A673 (cell line): ENCODE measurements around the gene BAIAP3. TPM values are rescaled to one million over a fixed set of nuclear protein-coding genes. Genes with fewer than 3 reads are reported as not detected.

Source experiments
- BruUV-seq: library from RNA; stranded (reverse); fragments of 400-500 nt; replicated peaks from 2 replicates; lab custom pipeline; 2021; lab: Mats Ljungman, UMichigan
- CTCF ChIA-PET: fragments of 300-600 bp; sonication (Branson Sonifier 250); formaldehyde crosslinking; loops from one replicate; lab custom pipeline; 2022; ENCODE audit warnings: antibody characterized with exemption; lab: Charles Lee
- POLR2A ChIA-PET: fragments of 300-600 bp; sonication (Branson Sonifier 250); formaldehyde crosslinking; loops from one replicate; lab custom pipeline; 2022; ENCODE audit warnings: antibody characterized with exemption; ENCODE audit not compliant: low non-redundant PET; lab: Charles Lee
- DNase-seq: peaks from one replicate; pipeline ENCODE4 v3.0.0-alpha.2; 2015; ENCODE audit warnings: low spot score
- H3K27ac ChIP-seq: fragments of 200-600 bp; sonication (generic); 2 replicates; pipeline ENCODE4 v1.5.1; 2016; ENCODE audit warnings: mixed run types, low read depth, mild to moderate bottlenecking, mixed read lengths, antibody characterized with exemption, low read length; ENCODE audit not compliant: poor library complexity, severe bottlenecking
- H3K27me3 ChIP-seq: fragments of 200-600 bp; sonication (generic); replicated peaks from 2 replicates; pipeline ENCODE4 v1.6.1; 2017; ENCODE audit warnings: mixed run types, low read depth, mild to moderate bottlenecking, mixed read lengths, antibody characterized with exemption, low read length; ENCODE audit not compliant: insufficient read depth, poor library complexity
- H3K36me3 ChIP-seq: fragments of 200-600 bp; sonication (generic); 2 replicates; pipeline ENCODE4 v1.6.1; 2016; ENCODE audit warnings: mixed run types, mild to moderate bottlenecking, mixed read lengths, antibody characterized with exemption, low read length; ENCODE audit not compliant: insufficient read depth, poor library complexity, severe bottlenecking
- H3K4me1 ChIP-seq: fragments of 200-600 bp; sonication (generic); 2 replicates; pipeline ENCODE4 v1.6.1; 2017; ENCODE audit warnings: mixed run types, mild to moderate bottlenecking, mixed read lengths, antibody characterized with exemption, low read length; ENCODE audit not compliant: insufficient read depth, poor library complexity, severe bottlenecking
- H3K4me3 ChIP-seq: fragments of 200-600 bp; sonication (generic); 2 replicates; pipeline ENCODE4 v1.5.1; 2016; ENCODE audit warnings: low read depth, mixed run types, mild to moderate bottlenecking, mixed read lengths, low read length; ENCODE audit not compliant: poor library complexity, severe bottlenecking
- H3K9me3 ChIP-seq: fragments of 200-600 bp; sonication (generic); 2 replicates; pipeline ENCODE4 v1.6.1; 2016; ENCODE audit warnings: mixed run types, low read depth, mild to moderate bottlenecking, mixed read lengths, antibody characterized with exemption, low read length; ENCODE audit not compliant: poor library complexity, severe bottlenecking
- EZH2 ChIP-seq: fragments of 200-600 bp; sonication (generic); IDR thresholded peaks from 2 replicates; pipeline ENCODE4 v1.6.1; 2017; ENCODE audit warnings: borderline replicate concordance, low read depth, mild to moderate bottlenecking, mixed read lengths, antibody characterized with exemption, low read length; ENCODE audit not compliant: poor library complexity, severe bottlenecking
- intact Hi-C: fragments of 100-400 bp; cut with micrococcal nuclease; formaldehyde crosslinking; loops from one replicate; pipeline ENCODE4 v1.10.0; 2022; ENCODE audit not compliant: unreplicated experiment
- total RNA-seq: library from RNA; stranded (reverse); gene quantifications from 2 replicates; pipeline ENCODE4 v1.2.3, GENCODE V29; 2021
- TF ChIP-seq, protein P1 (sequence below): fragments of 300-800, 200-600 bp; sonication (generic); conservative IDR thresholded peaks from 2 replicates; pipeline ENCODE4 v1.5.1; 2017; ENCODE audit warnings: low read depth, mild to moderate bottlenecking, antibody characterized with exemption, low read length, moderate library complexity, mixed read lengths

Gene BAIAP3
- total RNA-seq, 1 experiment from 2014 or later: 2.0 TPM

DNA sequence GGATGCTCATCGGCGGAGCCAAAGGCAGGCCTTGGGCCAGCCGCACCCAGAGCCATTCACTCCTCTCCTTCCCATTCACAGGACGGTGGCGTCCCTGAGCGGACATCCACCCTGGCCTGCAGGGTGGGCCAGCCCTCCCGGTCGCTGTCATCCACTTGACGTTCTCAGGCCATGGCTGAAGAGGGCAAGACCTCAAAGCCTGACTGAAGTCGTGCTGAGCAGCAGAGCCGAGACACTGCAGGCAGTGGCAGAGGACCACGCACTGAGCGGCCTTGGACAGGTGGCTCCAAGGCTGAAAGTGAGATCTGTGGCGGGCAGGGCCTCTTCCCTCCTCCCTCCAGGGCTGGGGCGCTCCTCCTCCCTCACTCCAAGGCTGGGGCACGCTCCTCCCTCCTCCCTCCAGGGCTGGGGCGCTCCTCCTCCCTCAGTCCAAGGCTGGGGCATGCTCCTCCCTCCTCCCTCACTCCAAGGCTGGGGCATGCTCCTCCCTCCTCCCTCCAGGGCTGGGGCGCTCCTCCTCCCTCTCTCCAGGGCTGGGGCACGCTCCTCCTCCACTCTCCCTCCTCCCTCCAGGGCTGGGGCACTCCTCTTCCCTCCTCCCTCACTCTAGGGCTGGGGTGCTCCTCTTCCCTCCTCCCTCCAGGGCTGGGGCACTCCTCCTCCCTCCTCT is 42.4 kb downstream of the BAIAP3 start:
- Histone ChIP-seq H3K4me3 (no peak overlapping the region), H3K4me1 (peaks cover 16% of the 10 kb centered on the region), H3K36me3 (peaks cover 10% of the 10 kb centered on the region), H3K9me3 (no peaks in the 10 kb centered on the region), H3K27me3 (no peaks in the 10 kb centered on the region), H3K27ac (no peak overlapping the region)
- ChIA-PET POLR2A (no interaction called here), CTCF (no interaction called here)
- no peak for TF ChIP-seq EZH2
- TF ChIP-seq, protein P1, sequence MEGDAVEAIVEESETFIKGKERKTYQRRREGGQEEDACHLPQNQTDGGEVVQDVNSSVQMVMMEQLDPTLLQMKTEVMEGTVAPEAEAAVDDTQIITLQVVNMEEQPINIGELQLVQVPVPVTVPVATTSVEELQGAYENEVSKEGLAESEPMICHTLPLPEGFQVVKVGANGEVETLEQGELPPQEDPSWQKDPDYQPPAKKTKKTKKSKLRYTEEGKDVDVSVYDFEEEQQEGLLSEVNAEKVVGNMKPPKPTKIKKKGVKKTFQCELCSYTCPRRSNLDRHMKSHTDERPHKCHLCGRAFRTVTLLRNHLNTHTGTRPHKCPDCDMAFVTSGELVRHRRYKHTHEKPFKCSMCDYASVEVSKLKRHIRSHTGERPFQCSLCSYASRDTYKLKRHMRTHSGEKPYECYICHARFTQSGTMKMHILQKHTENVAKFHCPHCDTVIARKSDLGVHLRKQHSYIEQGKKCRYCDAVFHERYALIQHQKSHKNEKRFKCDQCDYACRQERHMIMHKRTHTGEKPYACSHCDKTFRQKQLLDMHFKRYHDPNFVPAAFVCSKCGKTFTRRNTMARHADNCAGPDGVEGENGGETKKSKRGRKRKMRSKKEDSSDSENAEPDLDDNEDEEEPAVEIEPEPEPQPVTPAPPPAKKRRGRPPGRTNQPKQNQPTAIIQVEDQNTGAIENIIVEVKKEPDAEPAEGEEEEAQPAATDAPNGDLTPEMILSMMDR: no peak
- peak; percentile 32 for DNase-seq
- BruUV-seq: no TSS peak
- intact Hi-C loops: no loop called here

DNA sequence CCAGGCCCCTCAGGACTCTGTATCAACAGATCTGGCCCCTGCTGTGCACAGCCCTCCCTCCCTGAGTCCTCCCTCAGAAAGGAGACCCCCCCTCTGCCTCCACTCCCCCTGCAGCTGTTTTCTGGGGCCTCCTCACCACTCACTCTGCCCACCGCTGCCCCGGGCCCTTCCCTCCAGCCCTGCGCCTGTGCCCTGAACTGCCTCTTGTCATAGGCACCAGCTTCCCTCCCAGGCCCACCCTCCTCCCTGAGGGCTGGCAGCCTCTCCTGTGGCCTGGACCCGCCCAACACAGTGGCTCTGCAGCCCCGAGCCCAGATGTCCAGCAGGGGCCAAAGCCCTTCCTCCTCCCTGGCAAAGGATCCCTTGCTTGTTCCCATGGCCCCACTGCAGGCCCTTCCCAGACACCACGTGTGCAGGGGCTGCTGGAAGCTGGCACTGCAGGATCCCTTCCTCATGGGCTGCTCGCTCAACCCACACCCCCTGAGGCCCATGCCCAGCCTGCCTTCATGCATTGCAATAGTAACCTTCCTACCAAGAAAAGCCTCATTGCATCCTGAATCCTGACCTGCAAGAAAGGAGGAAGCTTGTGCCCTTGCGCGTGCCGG is 44.1 kb downstream of the BAIAP3 start:
- H3K4me3 ChIP-seq: peak overlapping the region; percentile 90
- peak overlapping the region; percentile 97 for H3K27ac ChIP-seq
- intact Hi-C loops: no loop called here
- no peak for DNase-seq
- no peaks in the 10 kb centered on the region for H3K27me3 ChIP-seq
- no TSS peak for BruUV-seq
- peaks cover 10% of the 10 kb centered on the region for H3K36me3 ChIP-seq
- CTCF ChIA-PET: no interaction called here
- TF ChIP-seq EZH2: no peak
- TF ChIP-seq, protein P1: no peak
- no peaks in the 10 kb centered on the region for H3K9me3 ChIP-seq
- POLR2A ChIA-PET: interaction anchor here (0.5 kb wide), 1 partner anchor 39 kb away, joined by 3 read pairs; no protein-coding TSS in a partner anchor
- H3K4me1 ChIP-seq: peaks cover 16% of the 10 kb centered on the region

DNA sequence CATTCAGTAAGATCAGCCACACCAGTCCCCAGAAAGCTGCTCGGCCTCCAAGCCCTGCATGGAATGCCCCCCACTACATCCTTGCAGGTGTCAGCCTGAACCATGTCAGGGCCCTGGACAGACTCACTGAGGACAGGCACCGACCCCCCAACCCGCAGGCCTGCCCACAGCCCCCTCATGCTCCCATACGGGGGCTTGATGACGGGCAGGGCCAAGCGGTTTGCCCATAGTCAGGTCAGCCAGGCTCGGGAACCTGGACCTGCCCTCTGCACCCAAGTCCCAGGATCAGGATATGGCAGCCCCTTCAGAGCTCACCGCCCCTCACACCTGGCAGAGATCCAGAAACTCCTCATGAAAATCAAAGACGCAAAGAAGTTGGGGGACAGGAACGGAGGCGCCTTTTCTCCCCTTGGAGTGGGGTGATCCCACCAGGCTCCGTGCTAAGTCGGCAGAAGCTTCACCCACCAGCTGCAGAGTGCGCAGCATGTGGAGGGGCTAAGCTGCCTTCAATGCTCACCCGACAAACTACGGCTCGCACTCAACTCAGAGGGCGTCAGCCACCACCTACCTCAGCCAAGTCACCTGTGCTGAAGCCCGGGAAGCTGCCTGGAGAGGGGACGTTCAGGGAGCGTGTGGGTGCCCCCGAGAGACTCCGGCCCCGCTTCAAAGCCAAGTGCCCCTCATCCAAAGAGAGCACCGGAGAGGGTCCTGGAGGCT is 44.8 kb downstream of the BAIAP3 start:
- BruUV-seq: TSS peak; percentile 71
- DNase-seq: peak; percentile 37
- ChIA-PET CTCF (no interaction called here), POLR2A (interaction anchor here (0.5 kb wide), 1 partner anchor 38 kb away, joined by 3 read pairs; no protein-coding TSS in a partner anchor)
- no peaks in the 10 kb centered on the region for H3K9me3 ChIP-seq
- TF ChIP-seq EZH2: no peak
- TF ChIP-seq, protein P1: no peak
- H3K4me3 ChIP-seq: peak overlapping the region; percentile 90
- intact Hi-C loops: no loop called here
- H3K27ac ChIP-seq: peak overlapping the region; percentile 97
- peaks cover 16% of the 10 kb centered on the region for H3K4me1 ChIP-seq
- H3K36me3 ChIP-seq: peaks cover 10% of the 10 kb centered on the region
- no peaks in the 10 kb centered on the region for H3K27me3 ChIP-seq
